Measurements from ENCODE around the gene CHRNA4. TPM values are rescaled to one million over a fixed set of nuclear protein-coding genes. Genes with fewer than 3 reads are reported as not detected.

CHRNA4 gene
- 1 to 10 TPM in 3 of 7 donors, under 1 TPM in 3, not detected in 1; 0.15 to 2.9 (median 0.77) TPM for total RNA-seq
- under 1 TPM in 1 of 2 donors, not detected in 1; 0.06 TPM for polyA plus RNA-seq
- long read RNA-seq, donor 1, result 0 reads
- long read RNA-seq, donor 2, partial matches to known transcripts, result 0 of 1 reads
- long read RNA-seq, donor 2, other reads (novel, unspliced or antisense), result 0 of 1 reads
- long read RNA-seq, donor 3, result 0 reads

DNA sequence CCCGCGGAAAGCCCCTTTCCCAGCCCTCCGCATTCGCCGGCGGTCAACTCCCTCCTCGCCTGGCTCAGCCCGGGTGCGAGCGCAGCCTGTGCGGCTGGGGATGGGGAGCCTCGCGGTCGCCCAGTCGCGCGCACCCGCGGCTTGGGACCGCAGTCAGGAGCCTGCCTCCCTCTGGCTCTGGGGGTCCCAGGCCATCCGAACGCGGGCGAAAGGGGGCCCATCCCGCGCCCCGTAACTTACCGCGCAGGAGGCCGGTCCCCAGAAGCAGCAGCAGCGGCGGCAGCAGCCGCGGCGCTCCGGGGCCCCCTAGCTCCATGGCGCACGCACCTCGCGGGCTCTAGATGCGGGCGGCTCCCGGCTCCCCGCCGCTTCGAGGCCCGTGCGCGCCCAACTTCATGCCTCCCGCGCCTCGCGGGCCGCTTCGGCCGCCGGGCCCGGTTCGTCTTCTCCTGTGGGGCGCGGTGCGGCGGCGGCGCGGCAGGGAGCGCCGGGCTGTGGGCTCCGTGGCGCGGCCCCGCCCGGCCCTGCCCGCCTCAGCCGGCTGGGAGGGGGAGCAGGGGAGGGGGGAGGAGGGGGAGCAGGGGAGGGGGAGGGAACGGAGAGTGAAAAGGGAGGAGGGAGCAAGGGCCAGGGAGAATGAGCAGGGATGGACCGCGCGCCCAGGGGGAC, at the start of gene CHRNA4:
TSS of gene CHRNA4 (minus strand) at position 500 of the 669 bp plus-strand sequence. CDS start at position 316, 184 bp downstream.
- no peak within 1 kb of the TSS for H3K4me3 ChIP-seq

DNA sequence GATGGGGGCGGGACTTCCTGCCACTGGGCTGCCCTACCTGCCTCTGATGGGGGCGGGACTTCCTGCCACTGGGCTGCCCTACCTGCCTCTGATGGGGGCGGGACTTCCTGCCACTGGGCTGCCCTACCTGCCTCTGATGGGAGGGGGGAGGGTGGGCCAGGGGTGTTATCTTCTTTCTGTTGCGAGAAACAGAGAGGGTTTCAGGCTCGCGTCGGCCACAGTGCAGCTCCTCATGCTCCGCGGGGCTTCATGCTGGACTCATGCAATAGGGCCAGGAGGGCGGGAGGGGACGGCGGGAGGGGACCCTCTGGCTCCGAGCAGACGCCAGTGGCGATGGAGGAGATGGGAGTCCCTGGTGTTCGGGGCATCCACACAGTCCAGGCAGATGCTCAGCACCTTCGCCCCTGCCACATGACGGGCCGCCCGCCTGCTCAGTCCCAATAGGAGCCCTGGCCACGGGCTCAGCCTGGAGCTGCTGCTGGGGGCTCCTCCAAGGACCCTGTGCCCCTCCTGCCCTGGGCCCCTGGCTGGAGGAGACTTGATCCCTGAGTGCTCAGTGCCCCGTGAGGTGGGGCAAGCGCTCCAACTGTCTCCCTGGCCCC, 48.8 kb upstream of the CHRNA4 start:
- no peaks in the 10 kb centered on the region for H3K9me3 ChIP-seq
- H3K36me3 ChIP-seq, result no peaks in the 10 kb centered on the region
- no peak for DNase-seq
- intact Hi-C loops (cut with DNase I), result no loop called here
- no peaks in the 10 kb centered on the region for H3K27me3 ChIP-seq
- TF ChIP-seq EP300 (IDR thresholded peaks at IDR 0.05) (no peak), POLR2A (IDR thresholded peaks at IDR 0.05) (no peak)
- TF ChIP-seq, protein P1, sequence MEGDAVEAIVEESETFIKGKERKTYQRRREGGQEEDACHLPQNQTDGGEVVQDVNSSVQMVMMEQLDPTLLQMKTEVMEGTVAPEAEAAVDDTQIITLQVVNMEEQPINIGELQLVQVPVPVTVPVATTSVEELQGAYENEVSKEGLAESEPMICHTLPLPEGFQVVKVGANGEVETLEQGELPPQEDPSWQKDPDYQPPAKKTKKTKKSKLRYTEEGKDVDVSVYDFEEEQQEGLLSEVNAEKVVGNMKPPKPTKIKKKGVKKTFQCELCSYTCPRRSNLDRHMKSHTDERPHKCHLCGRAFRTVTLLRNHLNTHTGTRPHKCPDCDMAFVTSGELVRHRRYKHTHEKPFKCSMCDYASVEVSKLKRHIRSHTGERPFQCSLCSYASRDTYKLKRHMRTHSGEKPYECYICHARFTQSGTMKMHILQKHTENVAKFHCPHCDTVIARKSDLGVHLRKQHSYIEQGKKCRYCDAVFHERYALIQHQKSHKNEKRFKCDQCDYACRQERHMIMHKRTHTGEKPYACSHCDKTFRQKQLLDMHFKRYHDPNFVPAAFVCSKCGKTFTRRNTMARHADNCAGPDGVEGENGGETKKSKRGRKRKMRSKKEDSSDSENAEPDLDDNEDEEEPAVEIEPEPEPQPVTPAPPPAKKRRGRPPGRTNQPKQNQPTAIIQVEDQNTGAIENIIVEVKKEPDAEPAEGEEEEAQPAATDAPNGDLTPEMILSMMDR (IDR thresholded peaks at IDR 0.05), result no peak
- 62 to 74% (median 66%) methylated on average over 21 to 23 of the region's 23 CpGs for WGBS, 3 donors
- H3K4me1 ChIP-seq (ENCODE audit: insufficient read depth), result no peaks in the 10 kb centered on the region
- H3K4me3 ChIP-seq, result no peak overlapping the region
- no peak overlapping the region for H3K27ac ChIP-seq

More for the DNA sequence above, at the start of gene CHRNA4:
- DNase-seq, result no peak
- Histone ChIP-seq H3K9me3 (no peaks in the 10 kb centered on the region), H3K27me3 (no peaks in the 10 kb centered on the region), H3K27ac (no peak within 1 kb of the TSS), H3K36me3 (no peaks in the 10 kb centered on the region), H3K4me1 (ENCODE audit: insufficient read depth) (no peaks in the 10 kb centered on the region)
- WGBS, 3 donors, result 0 to 2% (median 1%) methylated on average over 15 to 73 of the region's 79 CpGs
- TF ChIP-seq POLR2A (IDR thresholded peaks at IDR 0.05), result no peak
- TF ChIP-seq, protein P1 (IDR thresholded peaks at IDR 0.05), result no peak
- no peak for TF ChIP-seq EP300 (IDR thresholded peaks at IDR 0.05)
- intact Hi-C loops (cut with DNase I), result no loop called here

DNA sequence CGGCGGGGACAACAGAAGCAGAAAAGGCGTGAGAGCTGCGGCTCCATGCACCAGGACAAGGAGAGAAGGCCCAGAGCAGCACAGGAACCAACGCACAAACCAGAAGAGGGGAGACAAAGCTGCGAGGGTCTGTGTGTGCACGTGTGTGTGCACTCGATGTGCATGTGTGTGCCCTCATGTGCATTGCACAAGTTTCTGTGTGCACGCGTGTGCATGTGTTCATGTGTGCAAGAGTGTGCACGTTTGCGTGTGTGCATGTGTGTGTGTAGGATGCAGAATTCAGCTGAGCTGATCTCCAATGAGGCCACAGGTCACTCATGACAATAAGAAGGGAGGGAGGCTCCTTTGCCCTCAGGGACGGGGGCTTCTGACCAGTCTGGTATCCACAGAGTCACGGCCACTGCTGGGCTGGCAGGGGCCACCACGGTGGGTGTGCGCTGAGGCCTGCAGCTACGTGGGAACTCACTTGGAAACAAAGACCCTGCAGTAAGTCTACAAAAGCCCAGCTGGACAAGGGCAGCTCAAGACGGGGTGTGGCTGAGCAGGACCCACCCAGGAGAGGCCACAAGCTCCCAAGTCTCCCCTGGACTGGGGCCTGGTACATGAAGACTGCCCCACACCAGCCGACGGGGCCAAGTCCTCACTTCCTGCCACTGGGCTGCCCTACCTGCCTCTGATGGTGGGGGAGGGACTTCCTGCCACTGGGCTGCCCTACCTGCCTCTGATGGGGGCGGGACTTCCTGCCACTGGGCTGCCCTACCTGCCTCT, 48.1 kb upstream of the CHRNA4 start:
- intact Hi-C loops (cut with DNase I), result no loop called here
- WGBS, 3 donors, result 67 to 78% (median 76%) methylated on average over 20 to 21 of the region's 21 CpGs
- DNase-seq, result no peak
- Histone ChIP-seq H3K9me3 (no peaks in the 10 kb centered on the region), H3K27ac (no peak overlapping the region), H3K4me1 (ENCODE audit: insufficient read depth) (no peaks in the 10 kb centered on the region), H3K27me3 (no peaks in the 10 kb centered on the region), H3K4me3 (no peak overlapping the region), H3K36me3 (no peaks in the 10 kb centered on the region)
- TF ChIP-seq, protein P1 (IDR thresholded peaks at IDR 0.05), result no peak
- no peak for TF ChIP-seq EP300 (IDR thresholded peaks at IDR 0.05)
- TF ChIP-seq POLR2A (IDR thresholded peaks at IDR 0.05), result no peak

DNA sequence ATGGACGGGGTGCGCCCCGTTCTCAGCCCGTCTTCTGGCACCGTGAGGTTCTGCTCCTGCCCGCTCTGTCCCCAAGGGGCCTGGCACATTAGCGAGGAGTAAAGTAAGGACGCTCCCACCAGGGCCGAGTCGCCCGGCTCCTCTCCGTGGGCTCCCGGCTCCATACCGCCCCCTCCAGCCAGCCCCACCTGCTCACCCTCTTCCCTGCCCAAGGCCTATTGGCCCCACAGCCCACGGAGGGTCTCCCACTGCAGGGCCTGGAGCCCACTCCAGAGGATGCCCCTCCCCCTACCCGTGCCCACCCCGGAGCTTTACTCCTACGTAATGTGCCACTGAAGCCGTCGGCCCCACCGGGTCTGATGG, 47.5 kb upstream of the CHRNA4 start:
- Histone ChIP-seq H3K27ac (no peak overlapping the region), H3K27me3 (no peaks in the 10 kb centered on the region), H3K4me1 (ENCODE audit: insufficient read depth) (no peaks in the 10 kb centered on the region), H3K36me3 (no peaks in the 10 kb centered on the region), H3K9me3 (no peaks in the 10 kb centered on the region), H3K4me3 (no peak overlapping the region)
- intact Hi-C loops (cut with DNase I), result no loop called here
- WGBS, 3 donors, result 76 to 80% (median 78%) methylated on average over 21 of the region's 21 CpGs
- no peak for DNase-seq
- TF ChIP-seq POLR2A (IDR thresholded peaks at IDR 0.05), result no peak
- TF ChIP-seq, protein P1 (IDR thresholded peaks at IDR 0.05), result no peak
- no peak for TF ChIP-seq EP300 (IDR thresholded peaks at IDR 0.05)
